Osteoblast (primary cell): ENCODE data around the gene ARPC5. TPM values are rescaled to one million over a fixed set of nuclear protein-coding genes. Genes with fewer than 3 reads are reported as not detected.

Source experiments
- DNase-seq: peaks from one replicate; pipeline ENCODE4 v3.0.0; 2011; ENCODE audit warnings: low spot score, mixed read lengths; ENCODE audit not compliant: insufficient read length; ENCODE audit errors: missing footprints
- H2AFZ ChIP-seq: 2 replicates; pipeline ENCODE4 v1.6.0; 2011; ENCODE audit warnings: mild to moderate bottlenecking, low read length
- H3K27ac ChIP-seq: 2 replicates; pipeline ENCODE4 v1.5.1; 2011; ENCODE audit warnings: mild to moderate bottlenecking, low read depth, low read length, moderate library complexity
- H3K27me3 ChIP-seq: 2 replicates; pipeline ENCODE4 v1.6.0; 2012; ENCODE audit warnings: mild to moderate bottlenecking, control low read depth, inconsistent platforms, low read length, moderate library complexity; ENCODE audit not compliant: insufficient read depth
- H3K36me3 ChIP-seq: 2 replicates; pipeline ENCODE4 v1.5.1; 2011; ENCODE audit warnings: mild to moderate bottlenecking, low read length, control low read depth, moderate library complexity; ENCODE audit not compliant: insufficient read depth
- H3K4me1 ChIP-seq: 2 replicates; pipeline ENCODE4 v1.5.1; 2011; ENCODE audit warnings: mild to moderate bottlenecking, low read length, control low read depth, moderate library complexity; ENCODE audit not compliant: insufficient read depth
- H3K4me2 ChIP-seq: 2 replicates; pipeline ENCODE4 v1.6.0; 2011; ENCODE audit warnings: mild to moderate bottlenecking, low read length; ENCODE audit not compliant: insufficient read depth
- H3K4me3 ChIP-seq: fragments of 200-600 bp; sonication (generic); 3 replicates; pipeline ENCODE4 v1.5.1; 2012; ENCODE audit warnings: mild to moderate bottlenecking, low read length, inconsistent platforms; ENCODE audit not compliant: insufficient read depth
- H3K79me2 ChIP-seq: 2 replicates; pipeline ENCODE4 v1.6.0; 2012; ENCODE audit warnings: mild to moderate bottlenecking, low read length, control low read depth, inconsistent platforms; ENCODE audit not compliant: insufficient read depth
- H3K9me3 ChIP-seq: 2 replicates; pipeline ENCODE4 v1.5.1; 2011; ENCODE audit warnings: low read depth, low read length, control low read depth
- H4K20me1 ChIP-seq: 2 replicates; pipeline ENCODE4 v1.6.0; 2012; ENCODE audit warnings: mild to moderate bottlenecking, low read length, control low read depth; ENCODE audit not compliant: insufficient read depth
- total RNA-seq: library from RNA; depleted of rRNA; stranded (reverse); fragments of >200 nt; gene quantifications from 2 replicates; pipeline ENCODE4 v1.2.3, GENCODE V29; 2012
- TF ChIP-seq, protein P1 (sequence below): IDR thresholded peaks from 2 replicates; pipeline ENCODE4 v1.5.1; 2011; ENCODE audit warnings: mild to moderate bottlenecking, low read depth, low read length, moderate library complexity; ENCODE audit errors: extremely low read depth

ARPC5 gene
- total RNA-seq, 1 donor = 157 TPM

DNA sequence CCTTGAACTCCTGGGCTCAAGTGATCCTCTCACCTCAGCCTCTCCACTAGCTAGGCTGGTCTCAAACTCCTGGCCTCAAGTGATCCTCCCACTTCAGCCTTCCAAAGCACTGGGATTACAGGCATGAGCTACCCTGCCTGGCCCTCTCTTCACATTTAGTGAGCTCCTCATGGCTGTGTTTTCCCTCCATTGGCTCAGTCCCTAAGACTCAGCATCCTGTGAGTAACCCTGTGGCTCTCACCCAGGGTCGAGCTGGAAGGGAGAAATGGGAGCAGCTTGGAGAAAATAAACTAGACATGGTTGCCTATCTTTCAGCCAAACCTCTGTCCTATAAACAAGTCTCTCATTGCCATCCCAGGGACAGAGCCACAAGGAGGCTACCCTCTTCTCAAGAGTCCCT is 62.9 kb downstream of the ARPC5 start:
- DNase-seq = no peak
- Histone ChIP-seq H4K20me1 (no peaks in the 10 kb centered on the region), H3K27me3 (no peaks in the 10 kb centered on the region), H3K4me1 (peaks cover 16% of the 10 kb centered on the region), H3K4me3 (no peak overlapping the region), H3K36me3 (no peaks in the 10 kb centered on the region), H3K4me2 (no peak overlapping the region), H3K9me3 (no peaks in the 10 kb centered on the region), H3K79me2 (no peaks in the 10 kb centered on the region), H2AFZ (no peak overlapping the region), H3K27ac (no peak overlapping the region)
- TF ChIP-seq, protein P1, sequence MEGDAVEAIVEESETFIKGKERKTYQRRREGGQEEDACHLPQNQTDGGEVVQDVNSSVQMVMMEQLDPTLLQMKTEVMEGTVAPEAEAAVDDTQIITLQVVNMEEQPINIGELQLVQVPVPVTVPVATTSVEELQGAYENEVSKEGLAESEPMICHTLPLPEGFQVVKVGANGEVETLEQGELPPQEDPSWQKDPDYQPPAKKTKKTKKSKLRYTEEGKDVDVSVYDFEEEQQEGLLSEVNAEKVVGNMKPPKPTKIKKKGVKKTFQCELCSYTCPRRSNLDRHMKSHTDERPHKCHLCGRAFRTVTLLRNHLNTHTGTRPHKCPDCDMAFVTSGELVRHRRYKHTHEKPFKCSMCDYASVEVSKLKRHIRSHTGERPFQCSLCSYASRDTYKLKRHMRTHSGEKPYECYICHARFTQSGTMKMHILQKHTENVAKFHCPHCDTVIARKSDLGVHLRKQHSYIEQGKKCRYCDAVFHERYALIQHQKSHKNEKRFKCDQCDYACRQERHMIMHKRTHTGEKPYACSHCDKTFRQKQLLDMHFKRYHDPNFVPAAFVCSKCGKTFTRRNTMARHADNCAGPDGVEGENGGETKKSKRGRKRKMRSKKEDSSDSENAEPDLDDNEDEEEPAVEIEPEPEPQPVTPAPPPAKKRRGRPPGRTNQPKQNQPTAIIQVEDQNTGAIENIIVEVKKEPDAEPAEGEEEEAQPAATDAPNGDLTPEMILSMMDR = no peak

DNA sequence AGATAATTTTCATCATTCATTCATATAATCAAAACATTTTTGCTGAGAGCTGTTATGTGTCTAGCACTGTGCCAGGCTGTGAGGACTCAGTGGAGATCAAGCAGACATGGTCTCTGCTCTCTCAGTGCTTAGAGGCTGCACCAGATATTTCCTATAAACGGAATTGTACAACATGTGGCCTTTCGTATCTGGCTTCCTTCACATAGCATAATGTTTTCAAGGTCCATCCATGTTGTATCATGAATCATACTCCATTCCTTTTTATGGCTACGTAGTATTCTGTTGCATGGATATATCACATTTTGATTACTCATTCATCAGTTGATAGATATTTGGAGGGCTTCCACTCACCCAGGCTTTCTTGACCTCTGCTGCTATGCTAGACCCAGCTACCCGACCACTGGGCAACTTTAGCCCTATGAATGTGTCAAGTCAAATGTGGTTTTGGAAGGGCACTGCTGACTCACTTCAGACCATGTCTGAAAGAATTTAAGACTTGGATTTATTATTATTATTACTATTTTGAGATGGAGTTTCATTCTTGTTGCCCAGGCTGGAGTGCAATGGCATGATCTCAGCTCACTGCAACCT is 63.8 kb downstream of the ARPC5 start:
- TF ChIP-seq, protein P1 = no peak
- Histone ChIP-seq H3K27me3 (no peaks in the 10 kb centered on the region), H4K20me1 (no peaks in the 10 kb centered on the region), H3K79me2 (no peaks in the 10 kb centered on the region), H3K9me3 (no peaks in the 10 kb centered on the region), H3K4me2 (no peak overlapping the region), H3K4me3 (no peak overlapping the region), H3K36me3 (no peaks in the 10 kb centered on the region), H2AFZ (no peak overlapping the region), H3K27ac (no peak overlapping the region), H3K4me1 (peaks cover 21% of the 10 kb centered on the region)
- peak; percentile 85 for DNase-seq

Other genes with a start within 250 kb of the ARPC5 start
- 2.5 and 5.6 TPM in 2 replicates for gene NMNAT2, start 217.4 kb downstream of the ARPC5 start, total RNA-seq
- gene SMG7, start 163.3 kb downstream of the ARPC5 start, total RNA-seq = 25.0 TPM in 2 replicates
- gene NCF2, start 45.3 kb downstream of the ARPC5 start, total RNA-seq = 0.88 and 2.2 TPM in 2 replicates
- under 0.01 TPM in 1 of 2 replicates, not detected in the other for gene APOBEC4, start 17.5 kb upstream of the ARPC5 start, total RNA-seq
- gene RGL1, start 169.3 kb upstream of the ARPC5 start, total RNA-seq = 24.6 and 25.3 TPM in 2 replicates